SK-N-DZ (cell line): ENCODE data around the gene SLC17A4.

Source experiments
- DNase-seq: peaks from one replicate; pipeline ENCODE4 v3.0.0-alpha.2; 2015; ENCODE audit warnings: low spot score

Gene SLC17A4

GRCh38 chr6:25801436-25801835 lies 46.9 kb downstream of the SLC17A4 start:
- DNase-seq, result no peak

DNA sequence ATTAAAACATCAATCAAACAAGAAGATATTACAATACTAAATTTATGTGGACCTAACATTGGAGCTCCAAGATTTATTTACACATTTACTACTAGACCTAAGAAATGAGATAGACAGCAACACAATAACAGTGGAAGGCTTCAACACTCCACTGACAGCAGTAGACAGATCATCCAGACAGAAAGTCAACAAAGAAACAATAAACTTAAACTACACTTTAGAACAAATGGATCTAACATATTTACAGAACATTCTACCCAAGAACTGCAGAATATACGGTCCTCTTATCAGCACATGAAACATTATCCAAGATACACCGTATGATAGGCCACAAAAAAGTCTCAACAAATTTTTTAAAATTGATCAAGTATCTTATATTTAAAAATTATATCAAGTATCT lies 50.3 kb downstream of the SLC17A4 start:
- DNase-seq, result no peak

DNA sequence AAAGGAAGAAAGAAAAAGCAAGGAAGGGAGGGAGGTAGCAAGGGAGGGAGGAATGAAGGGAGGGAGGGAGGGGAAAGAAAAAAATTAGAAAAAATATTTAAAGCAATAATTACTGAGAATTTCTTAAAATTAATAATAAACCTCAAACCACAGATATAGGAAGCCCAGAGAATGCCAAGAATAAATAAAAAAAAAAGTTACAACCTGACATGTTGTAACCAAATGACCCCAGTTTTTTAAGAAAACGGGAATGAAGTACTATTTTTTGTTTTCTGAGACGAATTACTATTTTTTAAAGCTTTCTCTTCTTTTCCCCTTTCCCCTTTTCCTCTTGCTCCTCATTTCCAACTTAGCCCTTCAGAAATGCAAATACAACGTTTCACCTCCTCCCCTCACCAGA lies 60.7 kb downstream of the SLC17A4 start:
- DNase-seq, result no peak

DNA sequence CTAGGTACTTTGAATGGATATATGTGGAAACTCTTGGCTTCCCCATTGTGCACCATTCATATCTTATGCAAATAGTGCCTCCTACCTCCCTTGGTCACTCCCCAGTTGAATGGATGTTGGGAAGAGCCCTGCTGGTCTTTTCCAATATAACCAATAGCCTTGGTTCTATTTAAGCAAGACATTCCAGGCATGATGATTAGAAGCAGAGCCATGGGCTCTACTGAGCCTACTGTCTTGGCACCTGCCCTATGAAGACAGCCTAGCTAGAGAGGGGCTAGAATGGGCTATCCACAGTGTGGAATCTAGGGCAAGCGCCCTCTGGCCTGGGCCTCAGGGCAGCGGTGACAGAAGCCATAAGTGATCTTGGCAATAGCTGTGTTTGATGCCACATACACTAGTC lies 61.7 kb downstream of the SLC17A4 start:
- DNase-seq, result no peak

- DNase-seq, result no peak
Measured at GRCh38 chr6:25821341-25821740, 66.8 kb downstream of the SLC17A4 start.

DNA sequence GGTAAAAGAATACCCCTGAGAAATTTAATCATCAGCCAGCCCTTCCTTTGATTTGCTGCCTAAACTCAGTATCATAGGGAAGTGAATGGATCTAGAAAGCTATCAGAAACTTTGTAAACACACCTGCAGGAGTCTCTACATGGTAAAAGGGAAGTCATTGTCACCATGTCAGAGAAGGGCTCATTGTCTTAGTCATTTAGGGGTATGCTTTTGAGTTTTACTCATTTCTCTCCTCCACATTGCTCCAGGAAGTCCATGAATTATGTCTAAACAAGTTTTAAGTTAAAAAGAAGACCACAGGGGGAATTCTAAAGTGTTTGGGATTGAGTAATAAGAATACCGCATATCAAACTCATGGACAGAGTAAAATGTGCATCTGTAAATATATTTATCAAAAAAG lies 74.8 kb downstream of the SLC17A4 start:
- no peak for DNase-seq

- DNase-seq, result no peak
Measured at GRCh38 chr6:25830458-25830857, 75.9 kb downstream of the SLC17A4 start.
